ENCODE results near the gene KRT12. TPM values are rescaled to one million over a fixed set of nuclear protein-coding genes. Genes with fewer than 3 reads are reported as not detected.

The KRT12 gene
- total and polyA plus RNA-seq, 12 donors, result not detected

- Histone ChIP-seq H3K36me3 (peaks cover 0 to under 1% (median 0%) of the 10 kb centered on the region in 9 donors), H3K4me1 (peaks cover 0 to 34% (median 14%) of the 10 kb centered on the region in 9 donors), H3K27me3 (no peaks in the 10 kb centered on the region), H3K9me3 (no peaks in the 10 kb centered on the region), H3K27ac (peak overlapping the region; percentile 42 to 75 (median 50)), H3K4me3 (no peak overlapping the region)
- WGBS, 2 donors, result 27 to 30% methylated on average over 7 of the region's 7 CpGs
- no peak for TF ChIP-seq CTCF (IDR thresholded peaks at IDR 0.05)
- DNase-seq (no peak), ATAC-seq (peak in 3 of 8 donors; percentile 38 to 49 (median 46))
- intact Hi-C loops (cut with DNase I), result loop anchor here in 1 of 10 donors (10.0 kb wide), 1 partner anchor 63 kb away; no protein-coding TSS in a partner anchor
These were observed 39.1 kb downstream of the KRT12 start for GRCh38 chr17:40827746-40828453.

GRCh38 chr17:40825599-40825998 lies 41.4 kb downstream of the KRT12 start:
- DNase-seq (no peak), ATAC-seq (no peak)
- H3K27ac ChIP-seq, result no peak overlapping the region
- H3K4me3 ChIP-seq, result no peak overlapping the region
- no peaks in the 10 kb centered on the region for H3K27me3 ChIP-seq
- no peaks in the 10 kb centered on the region for H3K36me3 ChIP-seq
- no peaks in the 10 kb centered on the region for H3K9me3 ChIP-seq
- 94 to 97% methylated on average over 2 of the region's 2 CpGs for WGBS, 2 donors
- no peak for TF ChIP-seq CTCF (IDR thresholded peaks at IDR 0.05)
- intact Hi-C loops (cut with DNase I), result loop anchor here in 1 of 10 donors (10.0 kb wide), 1 partner anchor 61 kb away; no protein-coding TSS in a partner anchor
- peaks cover 0 to 40% (median 15%) of the 10 kb centered on the region in 9 donors for H3K4me1 ChIP-seq

GRCh38 chr17:40824015-40824832 lies 42.8 kb downstream of the KRT12 start:
- DNase-seq (no peak), ATAC-seq (no peak)
- H3K27ac ChIP-seq, result no peak overlapping the region
- H3K4me1 ChIP-seq, result peaks cover 0 to 48% (median 26%) of the 10 kb centered on the region in 9 donors
- no peak for TF ChIP-seq CTCF (IDR thresholded peaks at IDR 0.05)
- WGBS, 2 donors, result 96 to 98% methylated on average over 1 of the region's 1 CpG
- H3K4me3 ChIP-seq, result no peak overlapping the region
- H3K27me3 ChIP-seq, result no peaks in the 10 kb centered on the region
- intact Hi-C loops (cut with DNase I), result loop anchor here in 1 of 10 donors (10.0 kb wide), 1 partner anchor 59 kb away; no protein-coding TSS in a partner anchor
- no peaks in the 10 kb centered on the region for H3K9me3 ChIP-seq
- H3K36me3 ChIP-seq, result no peaks in the 10 kb centered on the region

- no peak for TF ChIP-seq CTCF (IDR thresholded peaks at IDR 0.05)
- ATAC-seq, result no peak
- intact Hi-C loops (cut with DNase I), result loop anchor here in 1 of 10 donors (10.0 kb wide), 1 partner anchor 57 kb away; no protein-coding TSS in a partner anchor
- Histone ChIP-seq H3K36me3 (peaks cover 0 to 9% (median 0%) of the 10 kb centered on the region in 9 donors), H3K4me1 (peaks cover 0 to 39% (median 24%) of the 10 kb centered on the region in 9 donors), H3K27me3 (no peaks in the 10 kb centered on the region), H3K9me3 (no peaks in the 10 kb centered on the region), H3K4me3 (no peak within 1 kb of the TSS), H3K27ac (peak within 1 kb of the TSS in 2 of 10 donors; percentile 94 to 98)
- 70 to 89% methylated on average over 7 of the region's 7 CpGs for WGBS, 2 donors
- DNase-seq, result no peak
These were observed 44.8 kb downstream of the KRT12 start, which contains the start of gene KRT10 for GRCh38 chr17:40822132-40822812. Gene KRT10 (minus strand): TSS chr17:40822614. CDS start chr17:40822585, 29 bp downstream.

Measured in heart right ventricle (tissue), 16 donors.